SK-N-SH treated with all-trans-retinoic acid at 6 μM for 48 hours (cell line): Measurements from ENCODE around the gene TBX1.

Experiments
- ARNTL ChIP-seq: fragments of 450-650 bp; formaldehyde crosslinking; IDR thresholded peaks from 2 replicates; pipeline ENCODE4 v1.5.0; 2020; ENCODE audit warnings: low read depth, mild to moderate bottlenecking, moderate library complexity, borderline replicate concordance
- CSDC2 ChIP-seq: fragments of 250-450 bp; sonication (Bioruptor Pico); IDR thresholded peaks from 2 replicates; pipeline ENCODE4 v1.5.0; 2020; ENCODE audit warnings: mild to moderate bottlenecking, moderate library complexity
- GLIS3 ChIP-seq: fragments of 250-450 bp; sonication (Bioruptor Pico); IDR thresholded peaks from 2 replicates; pipeline ENCODE4 v1.5.0; 2020; ENCODE audit warnings: mild to moderate bottlenecking, moderate library complexity
- ISL1 ChIP-seq: fragments of 250-450 bp; sonication (Bioruptor Pico); IDR thresholded peaks from 2 replicates; pipeline ENCODE4 v2.1.2; 2022; ENCODE audit warnings: mild to moderate bottlenecking, moderate library complexity
- OSR1 ChIP-seq: fragments of 250-450 bp; sonication (Bioruptor Pico); IDR thresholded peaks from 2 replicates; pipeline ENCODE4 v1.8.0; 2022; ENCODE audit warnings: moderate library complexity, mild to moderate bottlenecking, inconsistent platforms
- PPARA ChIP-seq: fragments of 250-450 bp; sonication (Bioruptor Pico); IDR thresholded peaks from 2 replicates; pipeline ENCODE4 v1.5.0; 2020; ENCODE audit warnings: mild to moderate bottlenecking, borderline replicate concordance
- RARB ChIP-seq: fragments of 250-450 bp; sonication (Bioruptor Pico); IDR thresholded peaks from 2 replicates; pipeline ENCODE4 v1.8.0; 2021; ENCODE audit warnings: mild to moderate bottlenecking, moderate library complexity
- SNAI2 ChIP-seq: fragments of 250-450 bp; sonication (Bioruptor Pico); IDR thresholded peaks from 2 replicates; pipeline ENCODE4 v1.5.0; 2020; ENCODE audit warnings: mild to moderate bottlenecking, moderate library complexity
- ZC3H10 ChIP-seq: fragments of 250-450 bp; sonication (Bioruptor Pico); IDR thresholded peaks from 2 replicates; pipeline ENCODE4 v1.5.1; 2021; ENCODE audit warnings: mild to moderate bottlenecking, moderate library complexity
- ZFP3 ChIP-seq: fragments of 250-450 bp; sonication (Bioruptor Pico); IDR thresholded peaks from 2 replicates; pipeline ENCODE4 v1.5.0; 2020; ENCODE audit warnings: mild to moderate bottlenecking, moderate library complexity
- ZFP30 ChIP-seq: fragments of 450-650 bp; formaldehyde crosslinking; IDR thresholded peaks from 2 replicates; pipeline ENCODE4 v1.5.0; 2022; ENCODE audit warnings: mild to moderate bottlenecking, moderate library complexity
- TF ChIP-seq, protein P1 (sequence below): fragments of 250-450 bp; sonication (Bioruptor Pico); IDR thresholded peaks from 2 replicates; pipeline ENCODE4 v1.8.0; 2021; ENCODE audit warnings: low read depth, mild to moderate bottlenecking, moderate library complexity, borderline replicate concordance
- TF ChIP-seq, protein P2 (sequence below): fragments of 250-450 bp; sonication (Bioruptor Pico); IDR thresholded peaks from 2 replicates; pipeline ENCODE4 v1.8.0; 2020; ENCODE audit warnings: mild to moderate bottlenecking, moderate library complexity, borderline replicate concordance
- TF ChIP-seq, protein P3 (sequence below): fragments of 250-450 bp; sonication (Bioruptor Pico); IDR thresholded peaks from 2 replicates; pipeline ENCODE4 v1.5.1; 2021; ENCODE audit warnings: mild to moderate bottlenecking, moderate library complexity

DNA sequence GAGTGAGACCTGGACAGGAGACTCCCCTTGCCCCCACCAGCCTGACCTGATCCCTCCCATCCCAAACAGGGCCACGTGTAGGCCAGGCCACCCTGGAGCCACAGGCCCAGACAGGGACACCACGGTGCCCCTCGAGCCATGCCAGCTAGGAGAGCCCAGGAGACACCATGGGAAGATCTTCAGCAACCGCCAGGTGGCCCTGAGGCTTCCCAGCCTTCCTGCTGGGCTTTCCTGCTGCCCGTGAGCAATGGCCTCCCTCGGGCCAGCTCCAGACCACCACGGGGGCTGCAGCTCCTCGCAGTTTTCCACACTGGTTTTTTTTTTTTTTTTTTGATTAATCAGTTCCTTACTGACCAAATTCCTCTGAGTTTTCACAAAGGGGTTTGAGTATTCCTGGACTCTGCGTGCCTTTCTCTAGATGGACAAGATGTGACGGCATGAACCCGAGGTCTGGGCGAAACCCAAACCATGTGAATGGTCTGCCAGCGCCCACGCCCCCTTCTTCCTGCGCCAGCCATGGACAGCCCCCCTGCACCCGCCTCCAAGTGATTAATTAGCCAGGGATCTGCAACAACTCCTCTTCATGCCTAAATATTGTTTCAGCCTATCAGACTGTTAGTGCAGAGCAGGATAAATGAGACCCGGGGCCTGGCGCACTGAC lies 40.9 kb downstream of the TBX1 start:
- TF ChIP-seq ZFP3 (CRISPR knock-in tag) = no peak
- TF ChIP-seq ARNTL = no peak
- TF ChIP-seq CSDC2 (CRISPR knock-in tag) = no peak
- TF ChIP-seq GLIS3 (CRISPR knock-in tag) = no peak
- no peak for TF ChIP-seq ZFP30 (CRISPR knock-in tag)
- TF ChIP-seq, protein P1, sequence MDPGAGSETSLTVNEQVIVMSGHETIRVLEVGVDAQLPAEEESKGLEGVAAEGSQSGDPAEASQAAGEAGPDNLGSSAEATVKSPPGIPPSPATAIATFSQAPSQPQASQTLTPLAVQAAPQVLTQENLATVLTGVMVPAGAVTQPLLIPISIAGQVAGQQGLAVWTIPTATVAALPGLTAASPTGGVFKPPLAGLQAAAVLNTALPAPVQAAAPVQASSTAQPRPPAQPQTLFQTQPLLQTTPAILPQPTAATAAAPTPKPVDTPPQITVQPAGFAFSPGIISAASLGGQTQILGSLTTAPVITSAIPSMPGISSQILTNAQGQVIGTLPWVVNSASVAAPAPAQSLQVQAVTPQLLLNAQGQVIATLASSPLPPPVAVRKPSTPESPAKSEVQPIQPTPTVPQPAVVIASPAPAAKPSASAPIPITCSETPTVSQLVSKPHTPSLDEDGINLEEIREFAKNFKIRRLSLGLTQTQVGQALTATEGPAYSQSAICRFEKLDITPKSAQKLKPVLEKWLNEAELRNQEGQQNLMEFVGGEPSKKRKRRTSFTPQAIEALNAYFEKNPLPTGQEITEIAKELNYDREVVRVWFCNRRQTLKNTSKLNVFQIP (CRISPR knock-in tag) = no peak
- no peak for TF ChIP-seq RARB (CRISPR knock-in tag)
- TF ChIP-seq ISL1 = no peak
- TF ChIP-seq OSR1 (CRISPR knock-in tag) = no peak
- TF ChIP-seq, protein P2, sequence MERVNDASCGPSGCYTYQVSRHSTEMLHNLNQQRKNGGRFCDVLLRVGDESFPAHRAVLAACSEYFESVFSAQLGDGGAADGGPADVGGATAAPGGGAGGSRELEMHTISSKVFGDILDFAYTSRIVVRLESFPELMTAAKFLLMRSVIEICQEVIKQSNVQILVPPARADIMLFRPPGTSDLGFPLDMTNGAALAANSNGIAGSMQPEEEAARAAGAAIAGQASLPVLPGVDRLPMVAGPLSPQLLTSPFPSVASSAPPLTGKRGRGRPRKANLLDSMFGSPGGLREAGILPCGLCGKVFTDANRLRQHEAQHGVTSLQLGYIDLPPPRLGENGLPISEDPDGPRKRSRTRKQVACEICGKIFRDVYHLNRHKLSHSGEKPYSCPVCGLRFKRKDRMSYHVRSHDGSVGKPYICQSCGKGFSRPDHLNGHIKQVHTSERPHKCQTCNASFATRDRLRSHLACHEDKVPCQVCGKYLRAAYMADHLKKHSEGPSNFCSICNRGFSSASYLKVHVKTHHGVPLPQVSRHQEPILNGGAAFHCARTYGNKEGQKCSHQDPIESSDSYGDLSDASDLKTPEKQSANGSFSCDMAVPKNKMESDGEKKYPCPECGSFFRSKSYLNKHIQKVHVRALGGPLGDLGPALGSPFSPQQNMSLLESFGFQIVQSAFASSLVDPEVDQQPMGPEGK (CRISPR knock-in tag) = no peak
- TF ChIP-seq ZC3H10 (CRISPR knock-in tag) = no peak
- TF ChIP-seq, protein P3, sequence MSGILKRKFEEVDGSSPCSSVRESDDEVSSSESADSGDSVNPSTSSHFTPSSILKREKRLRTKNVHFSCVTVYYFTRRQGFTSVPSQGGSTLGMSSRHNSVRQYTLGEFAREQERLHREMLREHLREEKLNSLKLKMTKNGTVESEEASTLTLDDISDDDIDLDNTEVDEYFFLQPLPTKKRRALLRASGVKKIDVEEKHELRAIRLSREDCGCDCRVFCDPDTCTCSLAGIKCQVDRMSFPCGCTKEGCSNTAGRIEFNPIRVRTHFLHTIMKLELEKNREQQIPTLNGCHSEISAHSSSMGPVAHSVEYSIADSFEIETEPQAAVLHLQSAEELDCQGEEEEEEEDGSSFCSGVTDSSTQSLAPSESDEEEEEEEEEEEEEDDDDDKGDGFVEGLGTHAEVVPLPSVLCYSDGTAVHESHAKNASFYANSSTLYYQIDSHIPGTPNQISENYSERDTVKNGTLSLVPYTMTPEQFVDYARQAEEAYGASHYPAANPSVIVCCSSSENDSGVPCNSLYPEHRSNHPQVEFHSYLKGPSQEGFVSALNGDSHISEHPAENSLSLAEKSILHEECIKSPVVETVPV = no peak
- no peak for TF ChIP-seq PPARA
- no peak for TF ChIP-seq SNAI2 (CRISPR knock-in tag)
